A549 (cell line): Measurements from ENCODE around the gene RBBP8. TPM values are rescaled to one million over a fixed set of nuclear protein-coding genes. Genes with fewer than 3 reads are reported as not detected.

Experiments
- ATAC-seq, 2 experiments: fragments of 200-7000 bp in 1 of 2; fragments of >200 bp in 1 of 2; cut with Nextera tagmentation in 1 of 2; cut with Tn5 transposase in 1 of 2; 3 replicates each; pipeline versions ENCODE4 v1.8.0 to v1.9.1; 2018 to 2020; ENCODE audit warnings: mild to moderate bottlenecking in 1 of 2, moderate library complexity in 1 of 2
- CTCF ChIA-PET: fragments of 300-600 bp; sonication (Branson Sonifier 250); formaldehyde crosslinking; extraction: SDS; loops from one replicate; lab custom pipeline; 2021; ENCODE audit warnings: antibody characterized with exemption, inconsistent platforms; lab: Yijun Ruan, JAX
- POLR2A ChIA-PET: fragments of 350-600 bp; formaldehyde crosslinking; extraction: SDS; loops from one replicate; lab custom pipeline; 2021; ENCODE audit warnings: antibody characterized with exemption, inconsistent platforms; lab: Yijun Ruan, JAX
- DNase-seq, 2 experiments: peaks; one replicate each; pipeline versions ENCODE4 v3.0.0 to v3.0.0-alpha.2; 2011 to 2016; ENCODE audit warnings: low read depth in 1 of 2, low spot score in 1 of 2
- FAIRE-seq: peaks from 2 replicates; lab custom pipeline; 2011; peaks lifted over from hg19 to GRCh38; lab: Jason Lieb, UNC
- H3K27ac ChIP-seq, 2 experiments: fragments of >200 bp; sonication (Bioruptor Twin); formaldehyde crosslinking; 3 replicates each; pipeline ENCODE4 v1.5.1; 2016 to 2017
- H3K4me1 ChIP-seq: fragments of >200 bp; sonication (Bioruptor Twin); formaldehyde crosslinking; 3 replicates; pipeline ENCODE4 v1.6.1; 2016
- H3K4me2 ChIP-seq: fragments of >200 bp; sonication (Bioruptor Twin); formaldehyde crosslinking; 3 replicates; pipeline ENCODE4 v1.6.1; 2016
- H3K4me3 ChIP-seq: fragments of >200 bp; sonication (Bioruptor Twin); formaldehyde crosslinking; 3 replicates; pipeline ENCODE4 v1.5.1; 2016
- H3K9me3 ChIP-seq: fragments of >200 bp; sonication (Bioruptor Twin); formaldehyde crosslinking; 3 replicates; pipeline ENCODE4 v1.6.1; 2016
- BHLHE40 ChIP-seq: IDR thresholded peaks from 2 replicates; pipeline ENCODE4 v1.6.1; 2012; ENCODE audit warnings: low read depth, low read length, inconsistent platforms
- CEBPB ChIP-seq, 2 experiments: fragments of >200 bp in 1 of 2; sonication (Bioruptor Twin) in 1 of 2; formaldehyde crosslinking in 1 of 2; IDR thresholded peaks; 2 replicates each; pipeline ENCODE4 v1.6.1; 2012 to 2016
- ESRRA ChIP-seq: fragments of 150-350 bp; IDR thresholded peaks from 2 replicates; pipeline ENCODE4 v1.6.1; 2014; ENCODE audit warnings: mild to moderate bottlenecking, low read length, borderline replicate concordance
- FOSL2 ChIP-seq, 2 experiments: fragments of 450-650 bp in 1 of 2; fragments of >200 bp in 1 of 2; sonication (Bioruptor Twin) in 1 of 2; formaldehyde crosslinking; IDR thresholded peaks; 2 replicates each; pipeline versions ENCODE4 v1.5.0 to v1.6.1; 2016 to 2020; ENCODE audit warnings: mild to moderate bottlenecking in 1 of 2, moderate library complexity in 1 of 2
- HDAC2 ChIP-seq: fragments of 200-600 bp; sonication (generic); IDR thresholded peaks from 2 replicates; pipeline ENCODE4 v1.6.1; 2016
- HEYL ChIP-seq: fragments of 250-450 bp; sonication (Bioruptor Pico); IDR thresholded peaks from 2 replicates; pipeline ENCODE4 v1.8.0; 2021; ENCODE audit warnings: mild to moderate bottlenecking, moderate library complexity
- HOXB5 ChIP-seq: fragments of 250-450 bp; sonication (Bioruptor Pico); IDR thresholded peaks from 2 replicates; pipeline ENCODE4 v1.5.0; 2020; ENCODE audit warnings: mild to moderate bottlenecking, moderate library complexity
- JUN ChIP-seq, 2 experiments: fragments of >200 bp; sonication (Bioruptor Twin); formaldehyde crosslinking; IDR thresholded peaks; 2 replicates in 1 of 2; 3 replicates in 1 of 2; pipeline ENCODE4 v1.6.1; 2016 to 2017
- JUNB ChIP-seq: fragments of >200 bp; sonication (Bioruptor Twin); formaldehyde crosslinking; IDR thresholded peaks from 2 replicates; pipeline ENCODE4 v1.6.1; 2016
- KDM1A ChIP-seq: fragments of 200-600 bp; sonication (generic); IDR thresholded peaks from 2 replicates; pipeline ENCODE4 v1.6.1; 2016; ENCODE audit warnings: low read depth, mild to moderate bottlenecking
- KDM5A ChIP-seq: fragments of 200-600 bp; sonication (generic); IDR thresholded peaks from 2 replicates; pipeline ENCODE4 v1.6.1; 2016; ENCODE audit warnings: antibody characterized with exemption, mild to moderate bottlenecking
- MAZ ChIP-seq: fragments of 150-350 bp; IDR thresholded peaks from 2 replicates; pipeline ENCODE4 v1.6.1; 2014; ENCODE audit warnings: antibody characterized with exemption, low read depth, low read length, borderline replicate concordance
- NR3C1 ChIP-seq: fragments of >200 bp; sonication (Bioruptor Twin); formaldehyde crosslinking; IDR thresholded peaks from 3 replicates; pipeline ENCODE4 v1.6.1; 2017
- PHF8 ChIP-seq: fragments of 200-600 bp; sonication (generic); IDR thresholded peaks from 2 replicates; pipeline ENCODE4 v1.6.1; 2016; ENCODE audit warnings: low read depth, mild to moderate bottlenecking, antibody characterized with exemption, moderate library complexity, borderline replicate concordance
- POLR2A ChIP-seq: IDR thresholded peaks from 2 replicates; pipeline ENCODE4 v1.6.1; 2012; ENCODE audit warnings: mild to moderate bottlenecking, low read length
- POLR2AphosphoS2 ChIP-seq: conservative IDR thresholded peaks from 2 replicates; pipeline ENCODE4 v1.6.1; 2012; ENCODE audit warnings: low read length, improper control_type of control experiment, inconsistent platforms
- RNF2 ChIP-seq: fragments of 200-600 bp; sonication (generic); IDR thresholded peaks from 2 replicates; pipeline ENCODE4 v1.6.1; 2016; ENCODE audit warnings: low read depth, mild to moderate bottlenecking, antibody characterized with exemption, moderate library complexity, borderline replicate concordance
- SMC3 ChIP-seq: fragments of >200 bp; sonication (Bioruptor Twin); formaldehyde crosslinking; IDR thresholded peaks from 3 replicates; pipeline ENCODE4 v1.6.1; 2018; ENCODE audit warnings: inconsistent platforms
- SREBF2 ChIP-seq: fragments of 450-650 bp; IDR thresholded peaks from 2 replicates; pipeline ENCODE4 v1.6.1; 2014; ENCODE audit warnings: mild to moderate bottlenecking, moderate library complexity
- TFCP2L1 ChIP-seq: fragments of 250-450 bp; sonication (Bioruptor Pico); IDR thresholded peaks from 2 replicates; pipeline ENCODE4 v1.5.0; 2021; ENCODE audit warnings: mild to moderate bottlenecking
- ZC3H11A ChIP-seq: fragments of 450-650 bp; IDR thresholded peaks from 2 replicates; pipeline ENCODE4 v1.6.1; 2014; ENCODE audit warnings: antibody characterized with exemption, mild to moderate bottlenecking
- ZFP36 ChIP-seq: fragments of 450-650 bp; IDR thresholded peaks from 2 replicates; pipeline ENCODE4 v1.6.1; 2014; ENCODE audit warnings: borderline replicate concordance; ENCODE audit not compliant: partially characterized antibody
- ZSCAN20 ChIP-seq: fragments of 250-450 bp; sonication (Bioruptor Pico); IDR thresholded peaks from 2 replicates; pipeline ENCODE4 v1.8.0; 2022; ENCODE audit warnings: mild to moderate bottlenecking, moderate library complexity
- WGBS: methylation state at CpG from one replicate; pipeline ENCODE4 v1.1.6; 2017; ENCODE audit errors: missing lambda C conversion rate; 5-methylcytosine and 5-hydroxymethylcytosine counted together
- polyA plus RNA-seq, 4 experiments: library from polyadenylated mRNA; depleted of rRNA in 3 of 4; stranded (reverse); fragments of >200 nt; fragmentation: RNase III in 1 of 4; extraction: RNeasy Plus Mini Kit Qiagen cat#74134 plus additional on column Dnase treatment in 1 of 4; gene quantifications; 2 replicates in 3 of 4; 3 replicates in 1 of 4; pipeline ENCODE4 v1.2.3, GENCODE V29; 2011 to 2017
- TF ChIP-seq, protein P1 (sequence below): fragments of >200 bp; sonication (Bioruptor Twin); formaldehyde crosslinking; IDR thresholded peaks from 3 replicates; pipeline ENCODE4 v1.6.1; 2016
- TF ChIP-seq, protein P2 (sequence below): IDR thresholded peaks from 2 replicates; pipeline ENCODE4 v1.6.1; 2012; ENCODE audit warnings: low read depth, borderline replicate concordance
- TF ChIP-seq, protein P3 (sequence below): fragments of 200-600 bp; sonication (generic); IDR thresholded peaks from 2 replicates; pipeline ENCODE4 v1.6.1; 2016; ENCODE audit warnings: antibody characterized with exemption, mild to moderate bottlenecking, moderate library complexity
- TF ChIP-seq, protein P4 (sequence below): IDR thresholded peaks from 2 replicates; pipeline ENCODE4 v1.6.1; 2012
- TF ChIP-seq, protein P5 (sequence below): fragments of 250-450 bp; sonication (Bioruptor Pico); IDR thresholded peaks from 2 replicates; pipeline ENCODE4 v1.5.0; 2021; ENCODE audit warnings: mild to moderate bottlenecking, moderate library complexity, borderline replicate concordance

The RBBP8 gene
- polyA plus RNA-seq, 2 of the 4 experiments (the other 2 are of a cell fraction), result 26.8 to 65.4 TPM

DNA sequence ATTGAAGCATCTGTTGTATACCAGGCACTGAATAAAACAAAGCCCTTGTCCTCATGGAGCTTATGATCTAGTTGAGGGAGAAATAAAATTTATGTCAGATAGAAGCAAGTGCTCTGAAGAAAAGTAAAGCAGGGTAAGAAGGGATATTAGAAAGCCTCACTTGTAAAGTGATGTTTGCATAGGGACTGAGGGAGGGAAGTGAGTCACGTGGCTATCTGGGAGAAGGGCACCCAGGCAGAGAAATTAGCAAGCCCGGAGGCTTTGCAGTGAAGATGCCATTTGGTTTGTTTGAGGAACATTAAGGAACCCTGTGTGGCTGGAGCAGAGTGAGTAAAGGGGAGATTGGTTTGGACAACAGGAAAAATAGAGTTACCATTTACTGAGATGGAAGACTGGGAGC is 52.1 kb downstream of the RBBP8 start:
- CTCF ChIA-PET, result interaction anchor here (1.9 kb wide), 1 partner anchor 181 kb away, joined by 6 read pairs; no protein-coding TSS in a partner anchor
- no peak for FAIRE-seq
- no peak for ATAC-seq

GRCh38 chr18:22987547-22988189 is 54.5 kb downstream of the RBBP8 start:
- FAIRE-seq, result no peak
- DNase-seq, result no peak
- TF ChIP-seq, protein P1, sequence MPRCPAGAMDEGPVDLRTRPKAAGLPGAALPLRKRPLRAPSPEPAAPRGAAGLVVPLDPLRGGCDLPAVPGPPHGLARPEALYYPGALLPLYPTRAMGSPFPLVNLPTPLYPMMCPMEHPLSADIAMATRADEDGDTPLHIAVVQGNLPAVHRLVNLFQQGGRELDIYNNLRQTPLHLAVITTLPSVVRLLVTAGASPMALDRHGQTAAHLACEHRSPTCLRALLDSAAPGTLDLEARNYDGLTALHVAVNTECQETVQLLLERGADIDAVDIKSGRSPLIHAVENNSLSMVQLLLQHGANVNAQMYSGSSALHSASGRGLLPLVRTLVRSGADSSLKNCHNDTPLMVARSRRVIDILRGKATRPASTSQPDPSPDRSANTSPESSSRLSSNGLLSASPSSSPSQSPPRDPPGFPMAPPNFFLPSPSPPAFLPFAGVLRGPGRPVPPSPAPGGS, result no peak
- TF ChIP-seq, protein P2, sequence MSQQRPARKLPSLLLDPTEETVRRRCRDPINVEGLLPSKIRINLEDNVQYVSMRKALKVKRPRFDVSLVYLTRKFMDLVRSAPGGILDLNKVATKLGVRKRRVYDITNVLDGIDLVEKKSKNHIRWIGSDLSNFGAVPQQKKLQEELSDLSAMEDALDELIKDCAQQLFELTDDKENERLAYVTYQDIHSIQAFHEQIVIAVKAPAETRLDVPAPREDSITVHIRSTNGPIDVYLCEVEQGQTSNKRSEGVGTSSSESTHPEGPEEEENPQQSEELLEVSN, result no peak
- TF ChIP-seq FOSL2 (IDR thresholded peaks at IDR 0.05) (no peak), FOSL2 (CRISPR knock-in tag; IDR thresholded peaks at IDR 0.05) (no peak), ZC3H11A (no peak), CEBPB (IDR thresholded peaks at IDR 0.05) (no peak), NR3C1 (no peak), SMC3 (no peak), HOXB5 (CRISPR knock-in tag) (no peak), ZSCAN20 (no peak), ZFP36 (no peak), JUNB (no peak), JUN (IDR thresholded peaks at IDR 0.05) (no peak), POLR2AphosphoS2 (no peak), TFCP2L1 (CRISPR knock-in tag) (no peak), ESRRA (no peak), SREBF2 (no peak), MAZ (no peak)
- TF ChIP-seq, protein P3, sequence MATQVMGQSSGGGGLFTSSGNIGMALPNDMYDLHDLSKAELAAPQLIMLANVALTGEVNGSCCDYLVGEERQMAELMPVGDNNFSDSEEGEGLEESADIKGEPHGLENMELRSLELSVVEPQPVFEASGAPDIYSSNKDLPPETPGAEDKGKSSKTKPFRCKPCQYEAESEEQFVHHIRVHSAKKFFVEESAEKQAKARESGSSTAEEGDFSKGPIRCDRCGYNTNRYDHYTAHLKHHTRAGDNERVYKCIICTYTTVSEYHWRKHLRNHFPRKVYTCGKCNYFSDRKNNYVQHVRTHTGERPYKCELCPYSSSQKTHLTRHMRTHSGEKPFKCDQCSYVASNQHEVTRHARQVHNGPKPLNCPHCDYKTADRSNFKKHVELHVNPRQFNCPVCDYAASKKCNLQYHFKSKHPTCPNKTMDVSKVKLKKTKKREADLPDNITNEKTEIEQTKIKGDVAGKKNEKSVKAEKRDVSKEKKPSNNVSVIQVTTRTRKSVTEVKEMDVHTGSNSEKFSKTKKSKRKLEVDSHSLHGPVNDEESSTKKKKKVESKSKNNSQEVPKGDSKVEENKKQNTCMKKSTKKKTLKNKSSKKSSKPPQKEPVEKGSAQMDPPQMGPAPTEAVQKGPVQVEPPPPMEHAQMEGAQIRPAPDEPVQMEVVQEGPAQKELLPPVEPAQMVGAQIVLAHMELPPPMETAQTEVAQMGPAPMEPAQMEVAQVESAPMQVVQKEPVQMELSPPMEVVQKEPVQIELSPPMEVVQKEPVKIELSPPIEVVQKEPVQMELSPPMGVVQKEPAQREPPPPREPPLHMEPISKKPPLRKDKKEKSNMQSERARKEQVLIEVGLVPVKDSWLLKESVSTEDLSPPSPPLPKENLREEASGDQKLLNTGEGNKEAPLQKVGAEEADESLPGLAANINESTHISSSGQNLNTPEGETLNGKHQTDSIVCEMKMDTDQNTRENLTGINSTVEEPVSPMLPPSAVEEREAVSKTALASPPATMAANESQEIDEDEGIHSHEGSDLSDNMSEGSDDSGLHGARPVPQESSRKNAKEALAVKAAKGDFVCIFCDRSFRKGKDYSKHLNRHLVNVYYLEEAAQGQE, result no peak
- TF ChIP-seq, protein P4, sequence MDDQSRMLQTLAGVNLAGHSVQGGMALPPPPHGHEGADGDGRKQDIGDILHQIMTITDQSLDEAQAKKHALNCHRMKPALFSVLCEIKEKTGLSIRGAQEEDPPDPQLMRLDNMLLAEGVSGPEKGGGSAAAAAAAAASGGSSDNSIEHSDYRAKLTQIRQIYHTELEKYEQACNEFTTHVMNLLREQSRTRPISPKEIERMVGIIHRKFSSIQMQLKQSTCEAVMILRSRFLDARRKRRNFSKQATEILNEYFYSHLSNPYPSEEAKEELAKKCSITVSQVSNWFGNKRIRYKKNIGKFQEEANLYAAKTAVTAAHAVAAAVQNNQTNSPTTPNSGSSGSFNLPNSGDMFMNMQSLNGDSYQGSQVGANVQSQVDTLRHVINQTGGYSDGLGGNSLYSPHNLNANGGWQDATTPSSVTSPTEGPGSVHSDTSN, result no peak
- TF ChIP-seq, protein P5, sequence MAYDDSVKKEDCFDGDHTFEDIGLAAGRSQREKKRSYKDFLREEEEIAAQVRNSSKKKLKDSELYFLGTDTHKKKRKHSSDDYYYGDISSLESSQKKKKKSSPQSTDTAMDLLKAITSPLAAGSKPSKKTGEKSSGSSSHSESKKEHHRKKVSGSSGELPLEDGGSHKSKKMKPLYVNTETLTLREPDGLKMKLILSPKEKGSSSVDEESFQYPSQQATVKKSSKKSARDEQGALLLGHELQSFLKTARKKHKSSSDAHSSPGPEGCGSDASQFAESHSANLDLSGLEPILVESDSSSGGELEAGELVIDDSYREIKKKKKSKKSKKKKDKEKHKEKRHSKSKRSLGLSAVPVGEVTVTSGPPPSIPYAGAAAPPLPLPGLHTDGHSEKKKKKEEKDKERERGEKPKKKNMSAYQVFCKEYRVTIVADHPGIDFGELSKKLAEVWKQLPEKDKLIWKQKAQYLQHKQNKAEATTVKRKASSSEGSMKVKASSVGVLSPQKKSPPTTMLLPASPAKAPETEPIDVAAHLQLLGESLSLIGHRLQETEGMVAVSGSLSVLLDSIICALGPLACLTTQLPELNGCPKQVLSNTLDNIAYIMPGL (CRISPR knock-in tag), result no peak
- ATAC-seq, result no peak
- no peak overlapping the region for H3K4me2 ChIP-seq
- ChIA-PET CTCF (no interaction called here), POLR2A (no interaction called here)
- 0 out of 3 replicates have a peak, but pooled peaks cover 4% of the 10 kb centered on the region for H3K4me1 ChIP-seq
- H3K4me3 ChIP-seq, result no peak overlapping the region
- 85% methylated on average over 3 of the region's 3 CpGs for WGBS
- no peak overlapping the region for H3K27ac ChIP-seq
- H3K9me3 ChIP-seq, result no peaks in the 10 kb centered on the region

More for the DNA sequence above, 52.1 kb downstream of the RBBP8 start:
- H3K9me3 ChIP-seq, result no peaks in the 10 kb centered on the region
- H3K4me2 ChIP-seq, result no peak overlapping the region
- POLR2A ChIA-PET, result no interaction called here
- no peak overlapping the region for H3K4me3 ChIP-seq
- DNase-seq, result no peak
- no peak overlapping the region for H3K27ac ChIP-seq
- WGBS, result 69% methylated on average over 2 of the region's 2 CpGs
- TF ChIP-seq RNF2, result no peak
- no peak for TF ChIP-seq POLR2A
- TF ChIP-seq TFCP2L1 (CRISPR knock-in tag), result no peak
- TF ChIP-seq, protein P1, result no peak
- TF ChIP-seq BHLHE40, result no peak
- TF ChIP-seq KDM5A, result no peak
- no peak for TF ChIP-seq JUNB
- no peak for TF ChIP-seq POLR2AphosphoS2
- no peak for TF ChIP-seq HDAC2
- no peak for TF ChIP-seq PHF8
- no peak for TF ChIP-seq HOXB5 (CRISPR knock-in tag)
- no peak for TF ChIP-seq ESRRA
- no peak for TF ChIP-seq HEYL (CRISPR knock-in tag)
- no peak for TF ChIP-seq KDM1A
- 0 out of 3 replicates have a peak, but pooled peaks cover 4% of the 10 kb centered on the region for H3K4me1 ChIP-seq
